ENCODE measurements around the gene PIAS3. TPM values are rescaled to one million over a fixed set of nuclear protein-coding genes. Genes with fewer than 3 reads are reported as not detected.

The PIAS3 gene
- total and polyA plus RNA-seq, 2 experiments from 2014 or later, result 35.7 to 45.4 TPM

DNA sequence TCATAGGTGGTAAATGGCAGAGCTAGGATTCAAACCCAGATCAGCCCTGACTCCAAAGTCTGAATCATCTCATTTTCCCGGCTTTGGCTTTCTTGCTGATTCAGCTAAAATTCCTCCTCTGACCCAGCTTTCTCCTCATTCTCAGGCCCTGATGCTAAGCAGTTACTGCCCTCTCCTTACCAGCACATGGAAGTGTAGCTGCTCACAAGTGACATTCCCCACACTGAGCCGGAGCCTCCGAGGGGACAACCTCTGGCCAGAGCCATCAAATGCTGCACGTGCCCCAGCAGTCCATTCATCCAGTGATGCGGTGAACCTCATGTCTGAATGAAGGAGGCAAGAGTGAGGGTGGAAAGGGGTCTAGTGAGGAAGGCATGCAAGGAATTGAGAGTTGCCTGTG is 39.9 kb upstream of the PIAS3 start:
- DNase-seq (ENCODE audit: low spot score) (no peak), ATAC-seq (no peak)
- no peaks in the 10 kb centered on the region for H3K27me3 ChIP-seq (ENCODE audit: insufficient read depth)
- H3K27ac ChIP-seq (ENCODE audit: low read depth), result no peak overlapping the region
- no peaks in the 10 kb centered on the region for H3F3A ChIP-seq (replicated peaks; ENCODE audit: low read depth)
- no peaks in the 10 kb centered on the region for H3K9me2 ChIP-seq (ENCODE audit: insufficient read depth)
- H3K36me3 Mint-ChIP-seq (ENCODE audit: low read depth), result no peaks in the 10 kb centered on the region
- no peak for TF ChIP-seq EZH2 (IDR thresholded peaks at IDR 0.05; ENCODE audit: low read depth, unreplicated experiment)
- H3K4me3 ChIP-seq, result no peak overlapping the region
- H3K27ac Mint-ChIP-seq, result no peak overlapping the region
- H4K20me1 ChIP-seq (replicated peaks; ENCODE audit: insufficient read depth), result no peaks in the 10 kb centered on the region
- H3K79me2 ChIP-seq (replicated peaks; ENCODE audit: insufficient read depth), result no peaks in the 10 kb centered on the region
- H3K4me1 ChIP-seq (ENCODE audit: insufficient read depth), result no peaks in the 10 kb centered on the region
- no peaks in the 10 kb centered on the region; the same call in 2 of the 3 replicates for H3K4me1 Mint-ChIP-seq
- peaks cover 11% of the 10 kb centered on the region for H3K27me3 Mint-ChIP-seq (ENCODE audit: insufficient read depth, low read depth, poor library complexity)
- H3K4me2 ChIP-seq, result no peak overlapping the region
- H3K4me3 Mint-ChIP-seq, result no peak overlapping the region
- H3K36me3 ChIP-seq (ENCODE audit: insufficient read depth), result no peaks in the 10 kb centered on the region
- H2AFZ ChIP-seq, result no peak overlapping the region
- H3K9me3 Mint-ChIP-seq, result no peaks in the 10 kb centered on the region; the same call in 2 of the 3 replicates

DNA sequence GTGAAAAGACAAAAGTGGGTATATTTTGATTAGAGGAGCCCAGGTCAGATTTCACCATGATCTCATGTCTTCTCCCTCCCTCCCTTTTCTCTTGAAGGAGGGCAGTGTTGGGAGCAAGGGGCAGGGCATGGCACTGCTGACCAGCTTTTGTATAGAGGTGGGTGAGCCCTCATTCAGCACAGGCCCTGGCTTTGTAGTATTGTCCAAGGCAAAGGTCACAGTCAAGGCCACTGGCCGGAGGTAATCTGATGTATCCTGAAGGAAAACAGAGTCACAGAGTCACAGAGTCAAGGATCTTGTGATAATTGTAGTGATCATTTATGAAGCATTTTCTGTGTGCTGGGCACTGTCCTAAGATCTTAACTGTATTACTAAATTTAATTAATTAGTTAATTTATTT is 39.1 kb upstream of the PIAS3 start:
- no peak overlapping the region for H3K4me3 Mint-ChIP-seq
- H3K27ac ChIP-seq (ENCODE audit: low read depth), result no peak overlapping the region
- no peaks in the 10 kb centered on the region for H3K27me3 ChIP-seq (ENCODE audit: insufficient read depth)
- ATAC-seq (no peak), DNase-seq (ENCODE audit: low spot score) (no peak)
- H3K4me1 ChIP-seq (ENCODE audit: insufficient read depth), result no peaks in the 10 kb centered on the region
- H2AFZ ChIP-seq, result no peak overlapping the region
- H3K4me3 ChIP-seq, result no peak overlapping the region
- H3K36me3 ChIP-seq (ENCODE audit: insufficient read depth), result no peaks in the 10 kb centered on the region
- no peaks in the 10 kb centered on the region; the same call in 2 of the 3 replicates for H3K9me3 Mint-ChIP-seq
- no peaks in the 10 kb centered on the region for H3F3A ChIP-seq (replicated peaks; ENCODE audit: low read depth)
- H3K27ac Mint-ChIP-seq, result no peak overlapping the region
- no peak overlapping the region for H3K4me2 ChIP-seq
- no peaks in the 10 kb centered on the region for H3K9me2 ChIP-seq (ENCODE audit: insufficient read depth)
- H3K36me3 Mint-ChIP-seq (ENCODE audit: low read depth), result no peaks in the 10 kb centered on the region
- H3K4me1 Mint-ChIP-seq, result no peaks in the 10 kb centered on the region; the same call in 2 of the 3 replicates
- no peaks in the 10 kb centered on the region for H4K20me1 ChIP-seq (replicated peaks; ENCODE audit: insufficient read depth)
- H3K27me3 Mint-ChIP-seq (ENCODE audit: insufficient read depth, low read depth, poor library complexity), result peaks cover 14% of the 10 kb centered on the region
- TF ChIP-seq EZH2phosphoT487 (IDR thresholded peaks at IDR 0.05; ENCODE audit: unreplicated experiment), result no peak
- H3K79me2 ChIP-seq (replicated peaks; ENCODE audit: insufficient read depth), result no peaks in the 10 kb centered on the region

- no peaks in the 10 kb centered on the region for H3K9me2 ChIP-seq (ENCODE audit: insufficient read depth)
- H3K27ac Mint-ChIP-seq, result no peak overlapping the region
- no peaks in the 10 kb centered on the region for H4K20me1 ChIP-seq (replicated peaks; ENCODE audit: insufficient read depth)
- H3K27me3 ChIP-seq (ENCODE audit: insufficient read depth), result no peaks in the 10 kb centered on the region
- H3K4me3 Mint-ChIP-seq, result no peak overlapping the region
- no peaks in the 10 kb centered on the region for H3F3A ChIP-seq (replicated peaks; ENCODE audit: low read depth)
- peaks cover 12% of the 10 kb centered on the region for H3K27me3 Mint-ChIP-seq (ENCODE audit: insufficient read depth, low read depth, poor library complexity)
- H3K4me1 Mint-ChIP-seq, result peaks cover 6% of the 10 kb centered on the region; the same call in 2 of the 3 replicates
- ATAC-seq (no peak), DNase-seq (ENCODE audit: low spot score) (no peak)
- H3K79me2 ChIP-seq (replicated peaks; ENCODE audit: insufficient read depth), result no peaks in the 10 kb centered on the region
- no peaks in the 10 kb centered on the region; the same call in 2 of the 3 replicates for H3K9me3 Mint-ChIP-seq
- peaks cover 3% of the 10 kb centered on the region; the same call in 1 of the 2 replicates for H3K4me1 ChIP-seq (ENCODE audit: insufficient read depth)
- H3K36me3 Mint-ChIP-seq (ENCODE audit: low read depth), result no peaks in the 10 kb centered on the region
- no peaks in the 10 kb centered on the region for H3K36me3 ChIP-seq (ENCODE audit: insufficient read depth)
- no peak overlapping the region for H3K4me2 ChIP-seq
- H3K27ac ChIP-seq (ENCODE audit: low read depth), result no peak overlapping the region
- H3K4me3 ChIP-seq, result no peak overlapping the region
- no peak overlapping the region for H2AFZ ChIP-seq
- TF ChIP-seq ZNF114 (CRISPR knock-in tag; IDR thresholded peaks at IDR 0.05) (no peak), ETS1 (IDR thresholded peaks at IDR 0.05) (no peak), STAT1 (IDR thresholded peaks at IDR 0.05; ENCODE audit: unreplicated experiment) (no peak)
- TF ChIP-seq, protein P1, sequence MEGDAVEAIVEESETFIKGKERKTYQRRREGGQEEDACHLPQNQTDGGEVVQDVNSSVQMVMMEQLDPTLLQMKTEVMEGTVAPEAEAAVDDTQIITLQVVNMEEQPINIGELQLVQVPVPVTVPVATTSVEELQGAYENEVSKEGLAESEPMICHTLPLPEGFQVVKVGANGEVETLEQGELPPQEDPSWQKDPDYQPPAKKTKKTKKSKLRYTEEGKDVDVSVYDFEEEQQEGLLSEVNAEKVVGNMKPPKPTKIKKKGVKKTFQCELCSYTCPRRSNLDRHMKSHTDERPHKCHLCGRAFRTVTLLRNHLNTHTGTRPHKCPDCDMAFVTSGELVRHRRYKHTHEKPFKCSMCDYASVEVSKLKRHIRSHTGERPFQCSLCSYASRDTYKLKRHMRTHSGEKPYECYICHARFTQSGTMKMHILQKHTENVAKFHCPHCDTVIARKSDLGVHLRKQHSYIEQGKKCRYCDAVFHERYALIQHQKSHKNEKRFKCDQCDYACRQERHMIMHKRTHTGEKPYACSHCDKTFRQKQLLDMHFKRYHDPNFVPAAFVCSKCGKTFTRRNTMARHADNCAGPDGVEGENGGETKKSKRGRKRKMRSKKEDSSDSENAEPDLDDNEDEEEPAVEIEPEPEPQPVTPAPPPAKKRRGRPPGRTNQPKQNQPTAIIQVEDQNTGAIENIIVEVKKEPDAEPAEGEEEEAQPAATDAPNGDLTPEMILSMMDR (conservative IDR thresholded peaks at IDR 0.05; ENCODE audit: low read depth in 2 of 2), result no peak
- TF ChIP-seq, protein P2, sequence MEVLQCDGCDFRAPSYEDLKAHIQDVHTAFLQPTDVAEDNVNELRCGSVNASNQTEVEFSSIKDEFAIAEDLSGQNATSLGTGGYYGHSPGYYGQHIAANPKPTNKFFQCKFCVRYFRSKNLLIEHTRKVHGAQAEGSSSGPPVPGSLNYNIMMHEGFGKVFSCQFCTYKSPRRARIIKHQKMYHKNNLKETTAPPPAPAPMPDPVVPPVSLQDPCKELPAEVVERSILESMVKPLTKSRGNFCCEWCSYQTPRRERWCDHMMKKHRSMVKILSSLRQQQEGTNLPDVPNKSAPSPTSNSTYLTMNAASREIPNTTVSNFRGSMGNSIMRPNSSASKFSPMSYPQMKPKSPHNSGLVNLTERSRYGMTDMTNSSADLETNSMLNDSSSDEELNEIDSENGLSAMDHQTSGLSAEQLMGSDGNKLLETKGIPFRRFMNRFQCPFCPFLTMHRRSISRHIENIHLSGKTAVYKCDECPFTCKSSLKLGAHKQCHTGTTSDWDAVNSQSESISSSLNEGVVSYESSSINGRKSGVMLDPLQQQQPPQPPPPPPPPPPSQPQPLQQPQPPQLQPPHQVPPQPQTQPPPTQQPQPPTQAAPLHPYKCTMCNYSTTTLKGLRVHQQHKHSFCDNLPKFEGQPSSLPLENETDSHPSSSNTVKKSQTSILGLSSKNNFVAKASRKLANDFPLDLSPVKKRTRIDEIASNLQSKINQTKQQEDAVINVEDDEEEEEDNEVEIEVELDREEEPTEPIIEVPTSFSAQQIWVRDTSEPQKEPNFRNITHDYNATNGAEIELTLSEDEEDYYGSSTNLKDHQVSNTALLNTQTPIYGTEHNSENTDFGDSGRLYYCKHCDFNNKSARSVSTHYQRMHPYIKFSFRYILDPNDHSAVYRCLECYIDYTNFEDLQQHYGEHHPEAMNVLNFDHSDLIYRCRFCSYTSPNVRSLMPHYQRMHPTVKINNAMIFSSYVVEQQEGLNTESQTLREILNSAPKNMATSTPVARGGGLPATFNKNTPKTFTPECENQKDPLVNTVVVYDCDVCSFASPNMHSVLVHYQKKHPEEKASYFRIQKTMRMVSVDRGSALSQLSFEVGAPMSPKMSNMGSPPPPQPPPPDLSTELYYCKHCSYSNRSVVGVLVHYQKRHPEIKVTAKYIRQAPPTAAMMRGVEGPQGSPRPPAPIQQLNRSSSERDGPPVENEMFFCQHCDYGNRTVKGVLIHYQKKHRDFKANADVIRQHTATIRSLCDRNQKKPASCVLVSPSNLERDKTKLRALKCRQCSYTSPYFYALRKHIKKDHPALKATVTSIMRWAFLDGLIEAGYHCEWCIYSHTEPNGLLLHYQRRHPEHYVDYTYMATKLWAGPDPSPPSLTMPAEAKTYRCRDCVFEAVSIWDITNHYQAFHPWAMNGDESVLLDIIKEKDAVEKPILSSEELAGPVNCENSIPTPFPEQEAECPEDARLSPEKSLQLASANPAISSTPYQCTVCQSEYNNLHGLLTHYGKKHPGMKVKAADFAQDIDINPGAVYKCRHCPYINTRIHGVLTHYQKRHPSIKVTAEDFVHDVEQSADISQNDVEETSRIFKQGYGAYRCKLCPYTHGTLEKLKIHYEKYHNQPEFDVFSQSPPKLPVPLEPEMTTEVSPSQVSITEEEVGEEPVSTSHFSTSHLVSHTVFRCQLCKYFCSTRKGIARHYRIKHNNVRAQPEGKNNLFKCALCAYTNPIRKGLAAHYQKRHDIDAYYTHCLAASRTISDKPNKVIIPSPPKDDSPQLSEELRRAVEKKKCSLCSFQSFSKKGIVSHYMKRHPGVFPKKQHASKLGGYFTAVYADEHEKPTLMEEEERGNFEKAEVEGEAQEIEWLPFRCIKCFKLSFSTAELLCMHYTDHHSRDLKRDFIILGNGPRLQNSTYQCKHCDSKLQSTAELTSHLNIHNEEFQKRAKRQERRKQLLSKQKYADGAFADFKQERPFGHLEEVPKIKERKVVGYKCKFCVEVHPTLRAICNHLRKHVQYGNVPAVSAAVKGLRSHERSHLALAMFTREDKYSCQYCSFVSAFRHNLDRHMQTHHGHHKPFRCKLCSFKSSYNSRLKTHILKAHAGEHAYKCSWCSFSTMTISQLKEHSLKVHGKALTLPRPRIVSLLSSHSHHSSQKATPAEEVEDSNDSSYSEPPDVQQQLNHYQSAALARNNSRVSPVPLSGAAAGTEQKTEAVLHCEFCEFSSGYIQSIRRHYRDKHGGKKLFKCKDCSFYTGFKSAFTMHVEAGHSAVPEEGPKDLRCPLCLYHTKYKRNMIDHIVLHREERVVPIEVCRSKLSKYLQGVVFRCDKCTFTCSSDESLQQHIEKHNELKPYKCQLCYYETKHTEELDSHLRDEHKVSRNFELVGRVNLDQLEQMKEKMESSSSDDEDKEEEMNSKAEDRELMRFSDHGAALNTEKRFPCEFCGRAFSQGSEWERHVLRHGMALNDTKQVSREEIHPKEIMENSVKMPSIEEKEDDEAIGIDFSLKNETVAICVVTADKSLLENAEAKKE (CRISPR knock-in tag; IDR thresholded peaks at IDR 0.05), result no peak
These were observed 36.6 kb upstream of the PIAS3 start for GRCh38 chr1:145895471-145895870.
